ENCODE results near the gene A2M.
A peak's percentile ranks its signal among the peaks of the same experiment; 100 is the strongest.

Gene A2M

DNA sequence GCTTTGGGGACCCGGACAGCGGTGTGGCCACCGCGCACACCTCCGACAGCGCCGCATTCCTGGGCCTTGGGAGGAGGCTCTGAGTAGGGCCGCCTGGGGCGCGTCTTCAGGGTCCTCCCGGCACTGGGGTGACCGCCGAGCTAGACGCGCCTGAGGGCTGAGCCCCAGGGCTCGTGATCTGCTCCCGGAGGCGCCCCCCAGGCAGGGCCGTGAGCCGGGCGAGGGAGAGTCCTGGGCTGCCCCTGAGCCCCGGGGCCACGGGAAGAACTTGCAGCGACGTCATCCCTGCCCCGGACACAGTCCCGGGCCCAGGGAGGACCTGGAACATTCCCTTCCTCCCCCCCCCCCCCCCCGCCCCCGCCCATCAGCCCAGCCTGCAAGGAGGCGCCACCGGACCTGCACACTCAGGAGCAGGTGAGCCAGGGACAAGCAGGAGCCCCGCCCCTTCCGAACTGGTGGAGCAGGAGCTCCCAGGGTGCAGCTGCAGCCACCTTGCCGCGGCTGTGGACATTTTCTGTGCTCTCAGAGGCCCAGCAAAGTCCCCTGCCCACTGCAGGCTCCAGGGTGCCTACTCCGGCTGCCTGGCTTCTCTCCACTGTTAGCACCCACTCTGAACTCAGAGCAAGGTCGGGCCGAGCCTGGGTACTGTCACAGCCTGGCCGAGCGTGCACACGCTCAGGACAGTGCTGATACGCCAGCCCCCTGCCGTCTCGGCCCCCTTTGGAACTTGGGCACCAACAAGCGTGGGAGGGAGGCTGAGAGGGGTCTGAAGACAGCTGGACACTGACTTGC lies 50.7 kb downstream of the A2M start (continued):
- TF ChIP-seq SCRT2 (tag by site-specific recombination; IDR thresholded peaks at IDR 0.05), result no peak
- no peak for TF ChIP-seq HOXD13 (CRISPR knock-in tag; IDR thresholded peaks at IDR 0.05; ENCODE audit: borderline replicate concordance)
- no peak for TF ChIP-seq ZNF624 (tag by site-specific recombination; IDR thresholded peaks at IDR 0.05)
- TF ChIP-seq ZNF571 (tag by site-specific recombination; IDR thresholded peaks at IDR 0.05), result no peak
- TF ChIP-seq, protein P1, sequence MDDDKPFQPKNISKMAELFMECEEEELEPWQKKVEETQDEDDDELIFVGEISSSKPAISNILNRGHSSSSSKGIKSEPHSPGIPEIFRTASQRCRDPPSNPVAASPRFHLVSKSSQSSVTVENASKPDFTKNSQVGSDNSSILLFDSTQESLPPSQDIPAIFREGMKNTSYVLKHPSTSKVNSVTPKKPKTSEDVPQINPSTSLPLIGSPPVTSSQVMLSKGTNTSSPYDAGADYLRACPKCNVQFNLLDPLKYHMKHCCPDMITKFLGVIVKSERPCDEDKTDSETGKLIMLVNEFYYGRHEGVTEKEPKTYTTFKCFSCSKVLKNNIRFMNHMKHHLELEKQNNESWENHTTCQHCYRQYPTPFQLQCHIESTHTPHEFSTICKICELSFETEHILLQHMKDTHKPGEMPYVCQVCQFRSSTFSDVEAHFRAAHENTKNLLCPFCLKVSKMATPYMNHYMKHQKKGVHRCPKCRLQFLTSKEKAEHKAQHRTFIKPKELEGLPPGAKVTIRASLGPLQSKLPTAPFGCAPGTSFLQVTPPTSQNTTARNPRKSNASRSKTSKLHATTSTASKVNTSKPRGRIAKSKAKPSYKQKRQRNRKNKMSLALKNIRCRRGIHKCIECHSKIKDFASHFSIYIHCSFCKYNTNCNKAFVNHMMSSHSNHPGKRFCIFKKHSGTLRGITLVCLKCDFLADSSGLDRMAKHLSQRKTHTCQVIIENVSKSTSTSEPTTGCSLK (tag by site-specific recombination; IDR thresholded peaks at IDR 0.05), result no peak
- 0 out of 2 replicates have a peak, but pooled peaks have one; percentile 10 for TF ChIP-seq ZFP69B (tag by site-specific recombination; IDR thresholded peaks at IDR 0.05)
- TF ChIP-seq KLF9 (tag by site-specific recombination; IDR thresholded peaks at IDR 0.05; ENCODE audit: low read depth), result no peak
- TF ChIP-seq, protein P2, sequence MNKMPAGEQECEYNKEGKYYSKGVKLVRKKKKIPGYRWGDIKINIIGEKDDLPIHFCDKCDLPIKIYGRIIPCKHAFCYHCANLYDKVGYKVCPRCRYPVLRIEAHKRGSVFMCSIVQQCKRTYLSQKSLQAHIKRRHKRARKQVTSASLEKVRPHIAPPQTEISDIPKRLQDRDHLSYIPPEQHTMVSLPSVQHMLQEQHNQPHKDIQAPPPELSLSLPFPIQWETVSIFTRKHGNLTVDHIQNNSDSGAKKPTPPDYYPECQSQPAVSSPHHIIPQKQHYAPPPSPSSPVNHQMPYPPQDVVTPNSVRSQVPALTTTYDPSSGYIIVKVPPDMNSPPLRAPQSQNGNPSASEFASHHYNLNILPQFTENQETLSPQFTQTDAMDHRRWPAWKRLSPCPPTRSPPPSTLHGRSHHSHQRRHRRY (tag by site-specific recombination; IDR thresholded peaks at IDR 0.05), result 0 out of 2 replicates have a peak, but pooled peaks have one; percentile 13
- 0 out of 2 replicates have a peak, but pooled peaks have one; percentile 17 for TF ChIP-seq ZSCAN30 (tag by site-specific recombination; IDR thresholded peaks at IDR 0.05)
- no peak for TF ChIP-seq ZNF707 (tag by site-specific recombination; IDR thresholded peaks at IDR 0.05)
- 0 out of 2 replicates have a peak, but pooled peaks have one; percentile 8 for TF ChIP-seq SP2 (tag by site-specific recombination; IDR thresholded peaks at IDR 0.05)
- TF ChIP-seq EGR2 (tag by site-specific recombination; IDR thresholded peaks at IDR 0.05; ENCODE audit: low read depth), result no peak
- no peak for TF ChIP-seq ZNF266 (tag by site-specific recombination; IDR thresholded peaks at IDR 0.05; ENCODE audit: low read depth)
- TF ChIP-seq SCRT1 (tag by site-specific recombination; IDR thresholded peaks at IDR 0.05; ENCODE audit: borderline replicate concordance), result no peak
- no peak for TF ChIP-seq BCL11B (tag by site-specific recombination; IDR thresholded peaks at IDR 0.05; ENCODE audit: low read depth)
- no peak for TF ChIP-seq ZNF530 (tag by site-specific recombination; IDR thresholded peaks at IDR 0.05; ENCODE audit: low read depth)
- no peak for TF ChIP-seq ZFP3 (tag by site-specific recombination; IDR thresholded peaks at IDR 0.05; ENCODE audit: low read depth)
- TF ChIP-seq ZNF585B (tag by site-specific recombination; IDR thresholded peaks at IDR 0.05), result no peak
- TF ChIP-seq, protein P3, sequence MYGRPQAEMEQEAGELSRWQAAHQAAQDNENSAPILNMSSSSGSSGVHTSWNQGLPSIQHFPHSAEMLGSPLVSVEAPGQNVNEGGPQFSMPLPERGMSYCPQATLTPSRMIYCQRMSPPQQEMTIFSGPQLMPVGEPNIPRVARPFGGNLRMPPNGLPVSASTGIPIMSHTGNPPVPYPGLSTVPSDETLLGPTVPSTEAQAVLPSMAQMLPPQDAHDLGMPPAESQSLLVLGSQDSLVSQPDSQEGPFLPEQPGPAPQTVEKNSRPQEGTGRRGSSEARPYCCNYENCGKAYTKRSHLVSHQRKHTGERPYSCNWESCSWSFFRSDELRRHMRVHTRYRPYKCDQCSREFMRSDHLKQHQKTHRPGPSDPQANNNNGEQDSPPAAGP (tag by site-specific recombination; IDR thresholded peaks at IDR 0.05), result no peak
- TF ChIP-seq ZIC2 (tag by site-specific recombination; IDR thresholded peaks at IDR 0.05), result peak; percentile 37; the same call in 1 of the 2 replicates
- TF ChIP-seq ZNF311 (tag by site-specific recombination; IDR thresholded peaks at IDR 0.05; ENCODE audit: borderline replicate concordance), result no peak
- no peak for TF ChIP-seq BCL11A (tag by site-specific recombination; IDR thresholded peaks at IDR 0.05; ENCODE audit: low read depth)
- no peak for TF ChIP-seq ZNF621 (tag by site-specific recombination; IDR thresholded peaks at IDR 0.05)
- no peak for TF ChIP-seq ZNF239 (tag by site-specific recombination; IDR thresholded peaks at IDR 0.05)
- TF ChIP-seq, protein P4, sequence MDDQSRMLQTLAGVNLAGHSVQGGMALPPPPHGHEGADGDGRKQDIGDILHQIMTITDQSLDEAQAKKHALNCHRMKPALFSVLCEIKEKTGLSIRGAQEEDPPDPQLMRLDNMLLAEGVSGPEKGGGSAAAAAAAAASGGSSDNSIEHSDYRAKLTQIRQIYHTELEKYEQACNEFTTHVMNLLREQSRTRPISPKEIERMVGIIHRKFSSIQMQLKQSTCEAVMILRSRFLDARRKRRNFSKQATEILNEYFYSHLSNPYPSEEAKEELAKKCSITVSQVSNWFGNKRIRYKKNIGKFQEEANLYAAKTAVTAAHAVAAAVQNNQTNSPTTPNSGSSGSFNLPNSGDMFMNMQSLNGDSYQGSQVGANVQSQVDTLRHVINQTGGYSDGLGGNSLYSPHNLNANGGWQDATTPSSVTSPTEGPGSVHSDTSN (CRISPR knock-in tag; IDR thresholded peaks at IDR 0.05), result no peak
- no peak for TF ChIP-seq PRDM10 (tag by site-specific recombination; IDR thresholded peaks at IDR 0.05)
- peak; percentile 97 for TF ChIP-seq ZBTB20 (tag by site-specific recombination; IDR thresholded peaks at IDR 0.05)
- no peak for TF ChIP-seq ZNF37A (tag by site-specific recombination; IDR thresholded peaks at IDR 0.05)
- no peak for TF ChIP-seq ZBTB44 (tag by site-specific recombination; IDR thresholded peaks at IDR 0.05)
- no peak for TF ChIP-seq ZNF2 (tag by site-specific recombination; IDR thresholded peaks at IDR 0.05)

Measured in HEK293 (cell line).